Activated T-helper 1 cell treated with anti-CD3 and anti-CD28 coated beads, Interleukin-12 subunit alpha, Interleukin-12 subunit beta, Interleukin-2, Interleukin-4 antibody, amounts not matched to agents 30 ng/mL and 10 ng/mL and 1 ng/mL, durations not matched to agents 14 hours and 24 hours and 36 hours (primary cell): ENCODE measurements around the gene AOX1. TPM values are rescaled to one million over a fixed set of nuclear protein-coding genes. Genes with fewer than 3 reads are reported as not detected.
"Not testable (repeated sequence)": the region's sequence is repeated elsewhere in the genome, so short reads cannot be mapped to it uniquely, and the experiment has no call there.

Experiments
- DNase-seq: peaks from one replicate; pipeline ENCODE4 v3.0.0; 2021; ENCODE audit warnings: low spot score
- H3K27ac Mint-ChIP-seq: one replicate; pipeline ENCODE4 v1.8.0; 2021; ENCODE audit warnings: mild to moderate bottlenecking, mixed read lengths
- H3K27me3 Mint-ChIP-seq: one replicate; pipeline ENCODE4 v1.8.0; 2022; ENCODE audit warnings: mild to moderate bottlenecking, moderate library complexity, mixed read lengths; ENCODE audit not compliant: insufficient read depth
- H3K36me3 Mint-ChIP-seq: one replicate; pipeline ENCODE4 v1.8.0; 2021; ENCODE audit warnings: low read depth, mixed read lengths
- H3K4me1 Mint-ChIP-seq: one replicate; pipeline ENCODE4 v1.8.0; 2021; ENCODE audit warnings: low read depth, mixed read lengths
- H3K4me3 Mint-ChIP-seq: one replicate; pipeline ENCODE4 v1.8.0; 2021; ENCODE audit warnings: mild to moderate bottlenecking, moderate library complexity, mixed read lengths
- H3K9me3 Mint-ChIP-seq: one replicate; pipeline ENCODE4 v1.8.0; 2021; ENCODE audit warnings: mixed read lengths
- intact Hi-C: fragments of 100-400 bp; cut with micrococcal nuclease; formaldehyde crosslinking; loops from one replicate; pipeline ENCODE4 v1.15.1; 2024
- total RNA-seq: library from RNA; stranded (reverse); gene quantifications from 2 replicates; pipeline ENCODE4 v1.2.3, GENCODE V29; 2022

The AOX1 gene
- total RNA-seq, 1 donor from 2014 or later: 0.05 TPM

DNA sequence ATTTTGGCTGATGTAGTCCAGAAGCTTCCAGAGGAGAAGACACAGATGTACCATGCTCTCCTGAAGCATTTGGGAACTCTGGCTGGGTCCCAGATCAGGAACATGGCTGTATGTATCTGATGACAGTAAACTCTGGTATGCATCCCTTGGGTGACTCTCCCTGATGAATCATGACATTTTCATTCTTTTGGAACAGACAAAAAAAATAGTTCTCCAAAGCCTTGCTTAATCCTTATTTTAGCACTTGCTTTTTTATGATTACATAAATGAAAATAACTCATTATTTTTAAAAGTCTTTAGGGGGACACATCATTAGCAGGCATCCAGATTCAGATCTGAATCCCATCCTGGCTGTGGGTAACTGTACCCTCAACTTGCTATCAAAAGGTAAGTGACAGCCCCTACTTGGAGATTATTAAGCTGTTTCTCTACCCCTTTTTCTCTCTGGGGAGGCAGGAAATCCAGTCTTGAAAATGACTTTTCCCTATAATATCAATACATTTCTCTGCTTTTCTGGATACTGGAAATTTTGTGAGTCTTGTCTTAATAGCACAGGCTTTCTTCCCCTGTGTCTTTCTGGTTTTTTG is 23.3 kb downstream of the AOX1 start:
- Mint-ChIP-seq H3K4me3 (no peak overlapping the region), H3K4me1 (no peaks in the 10 kb centered on the region), H3K9me3 (no peaks in the 10 kb centered on the region), H3K36me3 (no peaks in the 10 kb centered on the region), H3K27ac (no peak overlapping the region), H3K27me3 (peaks cover 5% of the 10 kb centered on the region)
- intact Hi-C loops: no loop called here
- no peak for DNase-seq

DNA sequence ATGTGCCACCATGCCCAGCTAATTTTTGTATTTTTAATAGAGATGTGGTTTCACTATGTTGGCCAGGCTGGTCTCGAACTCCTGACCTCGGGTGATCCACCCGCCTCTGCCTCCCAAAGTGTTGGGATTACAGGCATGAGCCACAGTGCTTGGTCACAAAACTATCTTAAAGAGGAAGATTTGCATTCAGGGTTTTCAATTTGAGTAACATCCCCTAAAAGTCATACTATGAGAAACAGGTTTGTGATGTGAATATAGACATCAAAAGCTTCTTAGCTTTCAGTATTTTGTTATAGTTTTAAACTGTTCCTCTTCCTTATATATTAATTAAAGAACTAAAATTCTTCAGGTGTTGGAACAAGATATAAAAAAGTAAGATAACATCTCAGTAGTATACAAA is 24.4 kb downstream of the AOX1 start:
- H3K4me3 Mint-ChIP-seq, H3K27ac Mint-ChIP-seq, H3K27me3 Mint-ChIP-seq, DNase-seq, intact Hi-C loops, H3K4me1 Mint-ChIP-seq, H3K36me3 Mint-ChIP-seq, H3K9me3 Mint-ChIP-seq: not testable (repeated sequence)

DNA sequence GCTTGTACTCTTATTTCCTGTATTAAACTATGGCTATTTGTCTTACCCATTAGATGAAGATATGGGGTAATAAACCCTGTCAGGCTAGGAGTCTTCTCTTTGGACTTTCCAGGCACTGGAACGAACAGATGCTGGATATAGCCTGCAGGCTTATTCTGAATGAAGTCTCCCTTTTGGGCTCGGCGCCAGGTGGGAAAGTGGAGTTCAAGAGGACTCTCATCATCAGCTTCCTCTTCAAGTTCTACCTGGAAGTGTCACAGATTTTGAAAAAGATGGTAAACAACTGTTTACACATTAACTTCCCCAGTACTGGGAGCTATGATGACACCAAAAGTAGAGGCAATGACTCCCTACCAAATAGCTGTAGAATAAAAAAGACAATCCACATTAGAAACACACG is 27.9 kb downstream of the AOX1 start:
- Mint-ChIP-seq H3K4me1 (peaks cover 5% of the 10 kb centered on the region), H3K9me3 (no peaks in the 10 kb centered on the region), H3K27me3 (peaks cover 2% of the 10 kb centered on the region), H3K4me3 (no peak overlapping the region), H3K27ac (no peak overlapping the region), H3K36me3 (no peaks in the 10 kb centered on the region)
- intact Hi-C loops: no loop called here
- no peak for DNase-seq

DNA sequence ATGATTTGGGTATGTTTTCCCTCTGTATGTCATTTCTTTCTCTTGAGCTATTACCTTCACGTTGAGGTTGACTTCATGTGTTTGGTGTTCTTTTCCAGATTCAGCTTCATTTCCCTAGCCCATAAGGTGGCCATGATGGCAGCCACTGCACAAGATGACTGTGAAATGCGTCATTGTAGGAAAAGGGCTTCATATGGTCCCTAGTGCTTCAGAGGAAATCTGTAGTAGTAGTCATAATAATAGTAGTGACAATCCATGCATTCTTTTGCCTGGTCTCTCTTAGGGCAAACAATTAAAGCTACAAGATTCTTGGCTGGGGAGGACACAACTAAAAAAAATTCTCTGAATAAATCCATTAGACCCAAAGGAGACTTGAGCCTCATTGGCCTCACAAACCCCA is 28.4 kb downstream of the AOX1 start:
- H3K27ac Mint-ChIP-seq: no peak overlapping the region
- DNase-seq: no peak
- intact Hi-C loops: no loop called here

GRCh38 chr2:200615247-200615646 is 29.4 kb downstream of the AOX1 start:
- no peaks in the 10 kb centered on the region for H3K9me3 Mint-ChIP-seq
- H3K36me3 Mint-ChIP-seq: no peaks in the 10 kb centered on the region
- no peaks in the 10 kb centered on the region for H3K27me3 Mint-ChIP-seq
- intact Hi-C loops: no loop called here
- no peak overlapping the region for H3K27ac Mint-ChIP-seq
- H3K4me3 Mint-ChIP-seq: no peak overlapping the region
- H3K4me1 Mint-ChIP-seq: peaks cover 5% of the 10 kb centered on the region
- no peak for DNase-seq

More for the DNA sequence above, 28.4 kb downstream of the AOX1 start:
- H3K4me3 Mint-ChIP-seq: no peak overlapping the region
- H3K27me3 Mint-ChIP-seq: peaks cover 2% of the 10 kb centered on the region
- no peaks in the 10 kb centered on the region for H3K9me3 Mint-ChIP-seq
- no peaks in the 10 kb centered on the region for H3K36me3 Mint-ChIP-seq
- H3K4me1 Mint-ChIP-seq: peaks cover 5% of the 10 kb centered on the region

GRCh38 chr2:200616193-200616592 is 30.4 kb downstream of the AOX1 start:
- no peak overlapping the region for H3K4me3 Mint-ChIP-seq
- peaks cover 5% of the 10 kb centered on the region for H3K4me1 Mint-ChIP-seq
- H3K27me3 Mint-ChIP-seq: no peaks in the 10 kb centered on the region
- no peaks in the 10 kb centered on the region for H3K9me3 Mint-ChIP-seq
- no peak overlapping the region for H3K27ac Mint-ChIP-seq
- no peaks in the 10 kb centered on the region for H3K36me3 Mint-ChIP-seq
- no peak for DNase-seq
- intact Hi-C loops: no loop called here

- H3K9me3 Mint-ChIP-seq: no peaks in the 10 kb centered on the region
- no peak for DNase-seq
- no peak overlapping the region for H3K4me3 Mint-ChIP-seq
- H3K36me3 Mint-ChIP-seq: no peaks in the 10 kb centered on the region
- H3K4me1 Mint-ChIP-seq: peaks cover 5% of the 10 kb centered on the region
- no peaks in the 10 kb centered on the region for H3K27me3 Mint-ChIP-seq
- no peak overlapping the region for H3K27ac Mint-ChIP-seq
- intact Hi-C loops: no loop called here
These were observed 30.8 kb downstream of the AOX1 start for GRCh38 chr2:200616656-200617055.

GRCh38 chr2:200617156-200618053 is 31.6 kb downstream of the AOX1 start:
- Mint-ChIP-seq H3K4me1 (peaks cover 5% of the 10 kb centered on the region), H3K27ac (no peak overlapping the region), H3K9me3 (no peaks in the 10 kb centered on the region), H3K36me3 (no peaks in the 10 kb centered on the region), H3K27me3 (no peaks in the 10 kb centered on the region), H3K4me3 (no peak overlapping the region)
- intact Hi-C loops: no loop called here
- no peak for DNase-seq

DNA sequence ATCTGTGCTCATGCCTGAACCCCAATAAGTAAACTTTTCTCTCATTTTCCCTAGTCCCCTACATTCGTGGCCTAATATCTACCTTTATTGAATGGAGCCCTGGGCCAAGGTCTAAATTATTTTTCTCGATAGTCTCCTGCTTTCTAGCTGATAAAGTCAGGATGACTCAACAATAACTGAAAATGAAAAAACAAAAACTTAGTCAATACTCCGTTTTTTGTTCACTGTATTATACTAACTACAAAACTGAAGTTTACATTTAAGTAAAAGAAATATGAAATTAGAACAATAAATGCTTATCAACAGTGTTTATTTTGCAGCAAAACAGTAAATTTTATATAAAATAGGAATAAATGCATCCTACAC is 32.2 kb downstream of the AOX1 start:
- no peak overlapping the region for H3K4me3 Mint-ChIP-seq
- no peak overlapping the region for H3K27ac Mint-ChIP-seq
- no peak for DNase-seq
- H3K27me3 Mint-ChIP-seq: peaks cover under 1% of the 10 kb centered on the region
- H3K4me1 Mint-ChIP-seq: peaks cover 5% of the 10 kb centered on the region
- no peaks in the 10 kb centered on the region for H3K36me3 Mint-ChIP-seq
- intact Hi-C loops: no loop called here
- no peaks in the 10 kb centered on the region for H3K9me3 Mint-ChIP-seq

- Mint-ChIP-seq H3K27ac (no peak overlapping the region), H3K9me3 (no peaks in the 10 kb centered on the region), H3K4me1 (peaks cover 5% of the 10 kb centered on the region), H3K27me3 (peaks cover 1% of the 10 kb centered on the region), H3K4me3 (no peak overlapping the region), H3K36me3 (no peaks in the 10 kb centered on the region)
- intact Hi-C loops: no loop called here
- no peak for DNase-seq
These were observed 32.8 kb downstream of the AOX1 start for GRCh38 chr2:200618590-200619021.

- peaks cover 5% of the 10 kb centered on the region for H3K4me1 Mint-ChIP-seq
- no peak for DNase-seq
- no peaks in the 10 kb centered on the region for H3K36me3 Mint-ChIP-seq
- no peak overlapping the region for H3K27ac Mint-ChIP-seq
- no peaks in the 10 kb centered on the region for H3K9me3 Mint-ChIP-seq
- intact Hi-C loops: no loop called here
- H3K27me3 Mint-ChIP-seq: peaks cover 1% of the 10 kb centered on the region
- H3K4me3 Mint-ChIP-seq: no peak overlapping the region
These were observed 33.5 kb downstream of the AOX1 start for GRCh38 chr2:200619279-200619678.

DNA sequence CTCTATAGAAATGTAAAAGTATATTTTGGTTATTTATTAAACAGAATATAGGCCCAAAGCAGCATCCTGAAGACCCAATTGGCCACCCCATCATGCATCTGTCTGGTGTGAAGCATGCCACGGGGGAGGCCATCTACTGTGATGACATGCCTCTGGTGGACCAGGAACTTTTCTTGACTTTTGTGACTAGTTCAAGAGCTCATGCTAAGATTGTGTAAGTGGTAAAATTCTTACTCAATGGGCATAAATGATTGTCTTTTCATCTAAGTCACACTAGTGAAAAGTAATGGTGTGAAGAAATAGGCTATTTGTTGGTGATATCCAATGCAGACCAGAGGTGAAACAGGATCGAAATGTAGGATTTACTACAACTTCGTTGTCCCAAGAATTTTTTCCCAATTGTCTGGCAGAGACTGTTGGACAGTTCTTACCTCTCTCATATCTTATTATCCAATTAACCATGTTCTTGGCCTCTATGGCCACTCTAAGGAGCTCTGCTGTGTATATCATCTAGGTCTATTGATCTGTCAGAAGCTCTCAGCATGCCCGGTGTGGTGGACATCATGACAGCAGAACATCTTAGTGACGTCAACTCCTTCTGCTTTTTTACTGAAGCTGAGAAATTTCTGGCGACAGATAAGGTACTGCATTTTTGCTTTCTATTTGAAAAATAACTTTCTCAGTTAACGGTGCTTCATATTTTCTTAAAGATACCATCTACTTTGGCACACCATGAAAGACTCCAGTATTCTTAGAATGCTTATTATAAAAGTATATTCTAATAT is 35.0 kb downstream of the AOX1 start:
- Mint-ChIP-seq H3K4me1 (peaks cover 5% of the 10 kb centered on the region), H3K27ac (no peak overlapping the region), H3K4me3 (no peak overlapping the region), H3K36me3 (no peaks in the 10 kb centered on the region), H3K27me3 (peaks cover 3% of the 10 kb centered on the region), H3K9me3 (no peaks in the 10 kb centered on the region)
- intact Hi-C loops: no loop called here
- no peak for DNase-seq

- Mint-ChIP-seq H3K36me3 (no peaks in the 10 kb centered on the region), H3K27ac (no peak overlapping the region), H3K9me3 (no peaks in the 10 kb centered on the region), H3K4me3 (no peak overlapping the region), H3K27me3 (peaks cover 3% of the 10 kb centered on the region), H3K4me1 (peaks cover 2% of the 10 kb centered on the region)
- intact Hi-C loops: no loop called here
- no peak for DNase-seq
These were observed 36.3 kb downstream of the AOX1 start for GRCh38 chr2:200622106-200622505.
